ENCODE data around the gene PRELP. TPM values are rescaled to one million over a fixed set of nuclear protein-coding genes. Genes with fewer than 3 reads are reported as not detected.

Gene PRELP
- total RNA-seq, 1 experiment from 2014 or later, result 0.07 TPM

GRCh38 chr1:203512517-203512847, 36.9 kb downstream of the PRELP start:
- H3K36me3 Mint-ChIP-seq (ENCODE audit: insufficient read depth in 1 of 3, low read depth in 3 of 3), result no peaks in the 10 kb centered on the region
- Histone ChIP-seq H2BK5ac (ENCODE audit: insufficient read length, low read length) (no peak overlapping the region), H3K27me3 (ENCODE audit: insufficient read depth, low read length) (peaks cover 5% of the 10 kb centered on the region; the same call in 1 of the 2 replicates), H2AK5ac (ENCODE audit: insufficient read length, low read length) (no peak overlapping the region), H3T11ph (ENCODE audit: low read length) (no peak overlapping the region), H2BK120ac (ENCODE audit: low read depth, low read length, poor library complexity, severe bottlenecking) (no peak overlapping the region), H3K79me2 (ENCODE audit: insufficient read depth, low read length) (no peaks in the 10 kb centered on the region), H4K91ac (ENCODE audit: insufficient read length, low read depth, low read length) (no peak overlapping the region), H3K18ac (ENCODE audit: insufficient read length, low read depth, low read length) (no peak overlapping the region), H3K9me3 (ENCODE audit: control insufficient read depth, low read depth, low read length) (no peaks in the 10 kb centered on the region), H3K14ac (ENCODE audit: insufficient read depth, low read length) (no peak overlapping the region), H4K20me1 (ENCODE audit: control insufficient read depth, insufficient read depth, insufficient read length) (no peaks in the 10 kb centered on the region), H3K79me1 (ENCODE audit: insufficient read depth, low read depth, low read length, poor library complexity, severe bottlenecking) (no peaks in the 10 kb centered on the region), H3K56ac (ENCODE audit: insufficient read length, low read depth, low read length) (no peak overlapping the region), H3K4me2 (ENCODE audit: insufficient read depth, insufficient read length, low read length) (no peak overlapping the region), H3K23me2 (ENCODE audit: insufficient read length, low read depth, low read length, poor library complexity, severe bottlenecking) (peaks cover 7% of the 10 kb centered on the region), H4K5ac (ENCODE audit: insufficient read length, low read depth, low read length) (no peak overlapping the region), H3K23ac (ENCODE audit: insufficient read length, low read depth, low read length) (no peak overlapping the region), H3K27ac (ENCODE audit: insufficient read length, low read depth, low read length) (no peak overlapping the region), H3K9ac (ENCODE audit: extremely low read depth, insufficient read length, low read length) (no peak overlapping the region), H2BK12ac (ENCODE audit: insufficient read length, low read depth, low read length) (no peak overlapping the region), H2BK20ac (ENCODE audit: low read depth, low read length, poor library complexity, severe bottlenecking) (no peak overlapping the region), H2BK15ac (ENCODE audit: low read depth, low read length) (no peak overlapping the region), H3K4ac (ENCODE audit: low read depth, low read length) (no peak overlapping the region), H3K4me1 (ENCODE audit: insufficient read depth, low read length) (peaks cover 9% of the 10 kb centered on the region), H2AFZ (ENCODE audit: low read length) (no peak overlapping the region), H4K8ac (replicated peaks; ENCODE audit: insufficient read length, low read depth, low read length) (no peak overlapping the region)
- no peak for DNase-seq
- WGBS (ENCODE audit: extremely low coverage, insufficient read length, low lambda C conversion rate), result no CpG with 5 or more reads among the region's 1 CpG
- H3K4me3 Mint-ChIP-seq, result no peak overlapping the region
- TF ChIP-seq, protein P1, sequence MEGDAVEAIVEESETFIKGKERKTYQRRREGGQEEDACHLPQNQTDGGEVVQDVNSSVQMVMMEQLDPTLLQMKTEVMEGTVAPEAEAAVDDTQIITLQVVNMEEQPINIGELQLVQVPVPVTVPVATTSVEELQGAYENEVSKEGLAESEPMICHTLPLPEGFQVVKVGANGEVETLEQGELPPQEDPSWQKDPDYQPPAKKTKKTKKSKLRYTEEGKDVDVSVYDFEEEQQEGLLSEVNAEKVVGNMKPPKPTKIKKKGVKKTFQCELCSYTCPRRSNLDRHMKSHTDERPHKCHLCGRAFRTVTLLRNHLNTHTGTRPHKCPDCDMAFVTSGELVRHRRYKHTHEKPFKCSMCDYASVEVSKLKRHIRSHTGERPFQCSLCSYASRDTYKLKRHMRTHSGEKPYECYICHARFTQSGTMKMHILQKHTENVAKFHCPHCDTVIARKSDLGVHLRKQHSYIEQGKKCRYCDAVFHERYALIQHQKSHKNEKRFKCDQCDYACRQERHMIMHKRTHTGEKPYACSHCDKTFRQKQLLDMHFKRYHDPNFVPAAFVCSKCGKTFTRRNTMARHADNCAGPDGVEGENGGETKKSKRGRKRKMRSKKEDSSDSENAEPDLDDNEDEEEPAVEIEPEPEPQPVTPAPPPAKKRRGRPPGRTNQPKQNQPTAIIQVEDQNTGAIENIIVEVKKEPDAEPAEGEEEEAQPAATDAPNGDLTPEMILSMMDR (conservative IDR thresholded peaks at IDR 0.05), result no peak
- H3K9me3 Mint-ChIP-seq, result peaks cover 0 to 1% of the 10 kb centered on the region in 2 experiments; a peak in 2 of 5 replicates
- peaks cover 72 to 74% of the 10 kb centered on the region in 2 experiments for H3K4me1 Mint-ChIP-seq
- H3K27ac Mint-ChIP-seq, result no peak overlapping the region
- peaks cover 54% of the 10 kb centered on the region for H3K27me3 Mint-ChIP-seq (ENCODE audit: low read depth)

All from H9 (cell line).